Sigmoid colon (tissue), 7 donors: ENCODE measurements around the gene ACAN. TPM values are rescaled to one million over a fixed set of nuclear protein-coding genes. Genes with fewer than 3 reads are reported as not detected.

Experiments used
- DNase-seq: peaks from one replicate; pipeline ENCODE4 v3.0.0-alpha.2; 2019
- H3K27ac ChIP-seq, 4 donors: fragments of 200-600 bp; sonication (generic); one replicate each; pipeline ENCODE4 v1.5.1; 2016 to 2019; ENCODE audit warnings: mild to moderate bottlenecking in 1 of 4
- H3K27me3 ChIP-seq, 3 donors: fragments of 200-600 bp; sonication (generic); one replicate each; pipeline ENCODE4 v1.5.1; 2019; ENCODE audit warnings: mild to moderate bottlenecking in 1 of 3
- H3K36me3 ChIP-seq, 4 donors: fragments of 200-600 bp; sonication (generic); one replicate each; pipeline ENCODE4 v1.5.1; 2016 to 2019
- H3K4me1 ChIP-seq, 4 donors: fragments of 200-600 bp; sonication (generic); one replicate each; pipeline ENCODE4 v1.5.1; 2017 to 2019
- H3K4me3 ChIP-seq, 4 donors: fragments of 200-600 bp; sonication (generic); one replicate each; pipeline ENCODE4 v1.5.1; 2017 to 2019; ENCODE audit warnings: mild to moderate bottlenecking in 2 of 4, moderate library complexity in 1 of 4
- H3K9me3 ChIP-seq, 4 donors: fragments of 200-600 bp in 3 of 4; sonication (generic) in 3 of 4; one replicate each; pipeline versions ENCODE4 v1.5.1 to v1.6.1; 2013 to 2019
- CTCF ChIP-seq, 4 experiments: fragments of 450-650 bp in 3 of 4; fragments of 200-600 bp in 1 of 4; IDR thresholded peaks; one replicate each; pipeline ENCODE4 v1.5.1; 2016 to 2019; ENCODE audit warnings: antibody characterized with exemption in 4 of 4, mild to moderate bottlenecking in 3 of 4, moderate library complexity in 2 of 4
- EP300 ChIP-seq, 4 donors: sonication (generic); formaldehyde crosslinking; IDR thresholded peaks; one replicate each; pipeline ENCODE4 v1.6.1; 2017; ENCODE audit warnings: antibody characterized with exemption in 4 of 4
- POLR2A ChIP-seq, 2 donors: fragments of 450-650 bp; IDR thresholded peaks; one replicate each; pipeline ENCODE4 v1.6.1; 2016; ENCODE audit warnings: antibody characterized with exemption in 2 of 2, mild to moderate bottlenecking in 2 of 2, moderate library complexity in 2 of 2
- POLR2AphosphoS5 ChIP-seq, 4 donors: sonication (generic); formaldehyde crosslinking; IDR thresholded peaks; one replicate each; pipeline ENCODE4 v1.6.1; 2017; ENCODE audit warnings: antibody characterized with exemption in 4 of 4
- WGBS, 2 donors: extraction: QIAGEN DNeasy Blood & Tissue Kit; methylation state at CpG; one replicate each; pipeline ENCODE4 v1.1.7; 2013; 5-methylcytosine and 5-hydroxymethylcytosine counted together
- intact Hi-C: fragments of 100-400 bp; cut with DNase I; formaldehyde crosslinking; loops from one replicate; pipeline ENCODE4 v1.15.1; 2023
- polyA plus RNA-seq, 3 donors: library from polyadenylated mRNA; stranded (reverse); fragments of 200-250 nt; gene quantifications; one replicate each; pipeline ENCODE4 v1.2.3, GENCODE V29; 2013
- total RNA-seq, 4 donors: library from RNA; depleted of rRNA; stranded (reverse); fragments of >200 nt; gene quantifications; one replicate each; pipeline ENCODE4 v1.1.0, GENCODE V29; 2016
- donor health status: healthy with polysubstance abuse.
- donor health status: Bipolar disorder and iron deficiency.
- donor health status: healthy.

The ACAN gene
- total and polyA plus RNA-seq, 7 donors = 0.17 to 0.36 TPM; not detected in 5

GRCh38 chr15:88847144-88847543 lies 43.9 kb downstream of the ACAN start:
- WGBS, 2 donors = 79 to 84% methylated on average over 20 of the region's 20 CpGs
- H3K4me1 ChIP-seq = no peaks in the 10 kb centered on the region
- H3K9me3 ChIP-seq = no peaks in the 10 kb centered on the region
- H3K27ac ChIP-seq = no peak overlapping the region
- intact Hi-C loops = no loop called here
- TF ChIP-seq POLR2A (IDR thresholded peaks at IDR 0.05) (no peak), POLR2AphosphoS5 (IDR thresholded peaks at IDR 0.05) (no peak), EP300 (IDR thresholded peaks at IDR 0.05) (no peak), CTCF (IDR thresholded peaks at IDR 0.05) (no peak)
- H3K27me3 ChIP-seq = peaks cover 0 to 8% (median 0%) of the 10 kb centered on the region in 3 donors
- H3K36me3 ChIP-seq = no peaks in the 10 kb centered on the region
- no peak overlapping the region for H3K4me3 ChIP-seq
- no peak for DNase-seq

GRCh38 chr15:88848203-88848602 lies 45.0 kb downstream of the ACAN start:
- Histone ChIP-seq H3K4me1 (no peaks in the 10 kb centered on the region), H3K4me3 (no peak overlapping the region), H3K27ac (no peak overlapping the region), H3K27me3 (peaks cover 0 to 18% (median 0%) of the 10 kb centered on the region in 3 donors), H3K9me3 (no peaks in the 10 kb centered on the region), H3K36me3 (no peaks in the 10 kb centered on the region)
- TF ChIP-seq EP300 (IDR thresholded peaks at IDR 0.05) (no peak), POLR2AphosphoS5 (IDR thresholded peaks at IDR 0.05) (no peak), CTCF (IDR thresholded peaks at IDR 0.05) (no peak), POLR2A (IDR thresholded peaks at IDR 0.05) (no peak)
- intact Hi-C loops = no loop called here
- no peak for DNase-seq
- 75 to 93% methylated on average over 3 of the region's 3 CpGs for WGBS, 2 donors

- Histone ChIP-seq H3K36me3 (no peaks in the 10 kb centered on the region), H3K4me1 (no peaks in the 10 kb centered on the region), H3K27me3 (peaks cover 0 to 30% (median 0%) of the 10 kb centered on the region in 3 donors), H3K9me3 (peaks cover 0 to 3% (median 0%) of the 10 kb centered on the region in 4 donors), H3K27ac (no peak overlapping the region), H3K4me3 (no peak overlapping the region)
- DNase-seq = no peak
- TF ChIP-seq POLR2A (IDR thresholded peaks at IDR 0.05) = no peak
- peak in 2 of 4 donors; percentile 58 to 64 for TF ChIP-seq POLR2AphosphoS5 (IDR thresholded peaks at IDR 0.05)
- WGBS, 2 donors = 84 to 90% methylated on average over 22 of the region's 22 CpGs
- intact Hi-C loops = no loop called here
Observed at GRCh38 chr15:88849376-88850072, 46.3 kb downstream of the ACAN start.

- DNase-seq = no peak
- TF ChIP-seq CTCF (IDR thresholded peaks at IDR 0.05) = no peak
- no peak for TF ChIP-seq EP300 (IDR thresholded peaks at IDR 0.05)
- no peak for TF ChIP-seq POLR2AphosphoS5 (IDR thresholded peaks at IDR 0.05)
- no peak for TF ChIP-seq POLR2A (IDR thresholded peaks at IDR 0.05)
- no peaks in the 10 kb centered on the region for H3K4me1 ChIP-seq
- H3K27ac ChIP-seq = no peak overlapping the region
- H3K27me3 ChIP-seq = peaks cover 0 to 37% (median 0%) of the 10 kb centered on the region in 3 donors
- H3K4me3 ChIP-seq = no peak overlapping the region
- H3K36me3 ChIP-seq = no peaks in the 10 kb centered on the region
- peaks cover 0 to 6% (median 0%) of the 10 kb centered on the region in 4 donors for H3K9me3 ChIP-seq
- intact Hi-C loops = no loop called here
Observed at GRCh38 chr15:88852476-88852875, 49.2 kb downstream of the ACAN start.

GRCh38 chr15:88858934-88859333 lies 55.7 kb downstream of the ACAN start:
- 88 to 92% methylated on average over 11 of the region's 11 CpGs for WGBS, 2 donors
- H3K9me3 ChIP-seq = peaks cover 0 to 6% (median 0%) of the 10 kb centered on the region in 4 donors
- DNase-seq = no peak
- intact Hi-C loops = no loop called here
- H3K27ac ChIP-seq = no peak overlapping the region
- no peak overlapping the region for H3K4me3 ChIP-seq
- H3K4me1 ChIP-seq = no peaks in the 10 kb centered on the region
- TF ChIP-seq POLR2AphosphoS5 (IDR thresholded peaks at IDR 0.05) (no peak), EP300 (IDR thresholded peaks at IDR 0.05) (no peak), CTCF (IDR thresholded peaks at IDR 0.05) (no peak), POLR2A (IDR thresholded peaks at IDR 0.05) (no peak)
- H3K27me3 ChIP-seq = peaks cover 0 to 12% (median 0%) of the 10 kb centered on the region in 3 donors
- H3K36me3 ChIP-seq = no peaks in the 10 kb centered on the region
